SK-N-SH treated with all-trans-retinoic acid at 6 μM for 48 hours (cell line): ENCODE measurements around the gene ECHS1.

ENCODE experiments used
- ATAC-seq: fragments of 200-7000 bp; cut with Tn5 transposase; 3 replicates; pipeline ENCODE4 v1.9.1; 2020; ENCODE audit warnings: mild to moderate bottlenecking, moderate library complexity
- ARNTL ChIP-seq: fragments of 450-650 bp; formaldehyde crosslinking; IDR thresholded peaks from 2 replicates; pipeline ENCODE4 v1.5.0; 2020; ENCODE audit warnings: low read depth, mild to moderate bottlenecking, moderate library complexity, borderline replicate concordance
- CREB5 ChIP-seq: fragments of 250-450 bp; sonication (Bioruptor Pico); IDR thresholded peaks from 2 replicates; pipeline ENCODE4 v1.5.1; 2020; ENCODE audit warnings: low read depth, mild to moderate bottlenecking, moderate library complexity
- CSDC2 ChIP-seq: fragments of 250-450 bp; sonication (Bioruptor Pico); IDR thresholded peaks from 2 replicates; pipeline ENCODE4 v1.5.0; 2020; ENCODE audit warnings: mild to moderate bottlenecking, moderate library complexity
- CSRNP3 ChIP-seq: fragments of 250-450 bp; sonication (Bioruptor Pico); IDR thresholded peaks from 2 replicates; pipeline ENCODE4 v1.5.1; 2021; ENCODE audit warnings: mild to moderate bottlenecking, moderate library complexity
- ESRRG ChIP-seq: fragments of 250-450 bp; sonication (Bioruptor Pico); IDR thresholded peaks from 2 replicates; pipeline ENCODE4 v1.6.1; 2021; ENCODE audit warnings: mild to moderate bottlenecking
- GLIS3 ChIP-seq: fragments of 250-450 bp; sonication (Bioruptor Pico); IDR thresholded peaks from 2 replicates; pipeline ENCODE4 v1.5.0; 2020; ENCODE audit warnings: mild to moderate bottlenecking, moderate library complexity
- ISL1 ChIP-seq: fragments of 250-450 bp; sonication (Bioruptor Pico); IDR thresholded peaks from 2 replicates; pipeline ENCODE4 v2.1.2; 2022; ENCODE audit warnings: mild to moderate bottlenecking, moderate library complexity
- PATZ1 ChIP-seq: fragments of 250-450 bp; sonication (Bioruptor Pico); IDR thresholded peaks from 2 replicates; pipeline ENCODE4 v1.8.0; 2020; ENCODE audit warnings: mild to moderate bottlenecking, moderate library complexity, borderline replicate concordance
- POU6F1 ChIP-seq: fragments of 250-450 bp; sonication (Bioruptor Pico); IDR thresholded peaks from 2 replicates; pipeline ENCODE4 v1.8.0; 2021; ENCODE audit warnings: low read depth, mild to moderate bottlenecking, moderate library complexity, borderline replicate concordance
- PPARA ChIP-seq: fragments of 250-450 bp; sonication (Bioruptor Pico); IDR thresholded peaks from 2 replicates; pipeline ENCODE4 v1.5.0; 2020; ENCODE audit warnings: mild to moderate bottlenecking, borderline replicate concordance
- SNAI2 ChIP-seq: fragments of 250-450 bp; sonication (Bioruptor Pico); IDR thresholded peaks from 2 replicates; pipeline ENCODE4 v1.5.0; 2020; ENCODE audit warnings: mild to moderate bottlenecking, moderate library complexity
- TCF4 ChIP-seq: fragments of 250-450 bp; sonication (Bioruptor Pico); IDR thresholded peaks from 2 replicates; pipeline ENCODE4 v1.8.0; 2021; ENCODE audit warnings: mild to moderate bottlenecking, moderate library complexity, borderline replicate concordance
- TOX ChIP-seq: fragments of 250-450 bp; sonication (Bioruptor Pico); IDR thresholded peaks from 2 replicates; pipeline ENCODE4 v1.8.0; 2021; ENCODE audit warnings: mild to moderate bottlenecking, moderate library complexity, borderline replicate concordance
- TSHZ2 ChIP-seq: fragments of 250-450 bp; sonication (Bioruptor Pico); IDR thresholded peaks from 2 replicates; pipeline ENCODE4 v1.5.0; 2020; ENCODE audit warnings: mild to moderate bottlenecking, moderate library complexity
- ZFP3 ChIP-seq: fragments of 250-450 bp; sonication (Bioruptor Pico); IDR thresholded peaks from 2 replicates; pipeline ENCODE4 v1.5.0; 2020; ENCODE audit warnings: mild to moderate bottlenecking, moderate library complexity
- ZFP30 ChIP-seq: fragments of 450-650 bp; formaldehyde crosslinking; IDR thresholded peaks from 2 replicates; pipeline ENCODE4 v1.5.0; 2022; ENCODE audit warnings: mild to moderate bottlenecking, moderate library complexity
- ZNF565 ChIP-seq: fragments of 450-650 bp; formaldehyde crosslinking; conservative IDR thresholded peaks from 2 replicates; pipeline ENCODE4 v1.5.0; 2020; ENCODE audit warnings: low read depth, mild to moderate bottlenecking, moderate library complexity
- ZNF70 ChIP-seq: fragments of 450-650 bp; formaldehyde crosslinking; IDR thresholded peaks from 2 replicates; pipeline ENCODE4 v1.5.0; 2020; ENCODE audit warnings: mild to moderate bottlenecking, moderate library complexity
- ZNF8 ChIP-seq: fragments of 450-650 bp; formaldehyde crosslinking; IDR thresholded peaks from 2 replicates; pipeline ENCODE4 v1.5.0; 2020; ENCODE audit warnings: mild to moderate bottlenecking, moderate library complexity

ECHS1 gene

GRCh38 chr10:133332936-133333699 lies 40.0 kb downstream of the ECHS1 start (continued):
- TF ChIP-seq PATZ1 (no peak), TOX (CRISPR knock-in tag) (no peak), GLIS3 (CRISPR knock-in tag) (no peak), ZFP30 (CRISPR knock-in tag) (no peak)

GRCh38 chr10:133329491-133330202 lies 43.5 kb downstream of the ECHS1 start:
- TF ChIP-seq SNAI2 (CRISPR knock-in tag) (no peak), ESRRG (no peak), TCF4 (no peak), ZNF565 (CRISPR knock-in tag) (no peak), PPARA (no peak), ZNF8 (CRISPR knock-in tag) (no peak), ZNF70 (CRISPR knock-in tag) (no peak), CSRNP3 (CRISPR knock-in tag) (no peak), CSDC2 (CRISPR knock-in tag) (no peak), ISL1 (CRISPR knock-in tag) (no peak), CREB5 (CRISPR knock-in tag) (no peak), ZFP3 (CRISPR knock-in tag) (no peak), TSHZ2 (CRISPR knock-in tag) (no peak), POU6F1 (CRISPR knock-in tag) (no peak), ARNTL (no peak)
- peak; percentile 76 for ATAC-seq
